ENCODE measurements around the gene HPCAL1. TPM values are rescaled to one million over a fixed set of nuclear protein-coding genes. Genes with fewer than 3 reads are reported as not detected.
"Not testable (repeated sequence)": the region's sequence is repeated elsewhere in the genome, so short reads cannot be mapped to it uniquely, and the experiment has no call there.

The HPCAL1 gene
- total RNA-seq, 4 donors from 2014 or later = 11.1 to 122 (median 48.9) TPM

DNA sequence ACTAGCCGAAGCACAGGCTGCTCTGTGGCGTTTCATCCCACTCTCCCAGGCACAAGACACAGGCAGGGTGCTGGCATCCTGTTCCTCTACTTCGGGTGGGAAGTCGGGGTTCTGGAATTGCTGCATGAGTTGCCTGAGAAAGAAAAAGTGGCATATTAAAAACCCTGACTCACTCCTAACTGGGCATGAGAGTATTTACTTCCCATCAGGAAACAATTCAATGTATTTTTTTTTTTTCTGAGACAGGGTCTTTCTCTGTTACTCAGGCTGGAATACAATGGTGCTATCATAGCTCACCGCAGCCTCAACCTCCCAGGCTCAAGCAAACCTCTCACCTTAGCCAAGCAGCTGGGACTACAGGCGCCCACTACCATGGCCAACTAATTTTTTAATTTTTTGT lies 138.0 kb downstream of the HPCAL1 start:
- Histone ChIP-seq H3K36me3 (no peaks in the 10 kb centered on the region), H3K4me1 (no peaks in the 10 kb centered on the region), H3K9me3 (no peaks in the 10 kb centered on the region), H3K27ac (no peak overlapping the region), H3K27me3 (no peaks in the 10 kb centered on the region), H3K4me3 (no peak overlapping the region)
- no peak for DNase-seq
- intact Hi-C loops (cut with DNase I; ENCODE audit: low total_unique reads) = no loop called here
- TF ChIP-seq, protein P1, sequence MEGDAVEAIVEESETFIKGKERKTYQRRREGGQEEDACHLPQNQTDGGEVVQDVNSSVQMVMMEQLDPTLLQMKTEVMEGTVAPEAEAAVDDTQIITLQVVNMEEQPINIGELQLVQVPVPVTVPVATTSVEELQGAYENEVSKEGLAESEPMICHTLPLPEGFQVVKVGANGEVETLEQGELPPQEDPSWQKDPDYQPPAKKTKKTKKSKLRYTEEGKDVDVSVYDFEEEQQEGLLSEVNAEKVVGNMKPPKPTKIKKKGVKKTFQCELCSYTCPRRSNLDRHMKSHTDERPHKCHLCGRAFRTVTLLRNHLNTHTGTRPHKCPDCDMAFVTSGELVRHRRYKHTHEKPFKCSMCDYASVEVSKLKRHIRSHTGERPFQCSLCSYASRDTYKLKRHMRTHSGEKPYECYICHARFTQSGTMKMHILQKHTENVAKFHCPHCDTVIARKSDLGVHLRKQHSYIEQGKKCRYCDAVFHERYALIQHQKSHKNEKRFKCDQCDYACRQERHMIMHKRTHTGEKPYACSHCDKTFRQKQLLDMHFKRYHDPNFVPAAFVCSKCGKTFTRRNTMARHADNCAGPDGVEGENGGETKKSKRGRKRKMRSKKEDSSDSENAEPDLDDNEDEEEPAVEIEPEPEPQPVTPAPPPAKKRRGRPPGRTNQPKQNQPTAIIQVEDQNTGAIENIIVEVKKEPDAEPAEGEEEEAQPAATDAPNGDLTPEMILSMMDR (IDR thresholded peaks at IDR 0.05) = no peak
- TF ChIP-seq POLR2A (IDR thresholded peaks at IDR 0.05) = no peak

DNA sequence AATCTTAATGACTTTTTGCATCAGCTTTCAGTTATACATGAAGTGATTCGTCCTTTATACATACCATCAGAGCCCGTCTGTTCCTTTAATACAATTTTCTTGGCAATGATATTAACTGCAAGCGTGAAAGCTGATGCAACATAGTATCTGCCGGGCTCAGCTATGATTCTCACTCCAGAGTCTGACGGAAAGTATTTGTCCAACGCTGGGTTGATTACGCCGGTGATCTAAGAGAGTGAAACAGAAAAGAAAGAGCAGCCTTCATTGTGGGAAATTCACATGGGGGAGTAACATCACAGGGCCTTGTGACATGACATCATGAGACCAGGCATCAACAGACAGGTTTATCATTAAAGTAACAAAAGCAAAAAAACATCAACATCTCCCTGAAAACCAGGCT lies 139.2 kb downstream of the HPCAL1 start:
- DNase-seq = no peak
- no peaks in the 10 kb centered on the region for H3K9me3 ChIP-seq
- H3K27me3 ChIP-seq = no peaks in the 10 kb centered on the region
- TF ChIP-seq POLR2A (IDR thresholded peaks at IDR 0.05) = no peak
- TF ChIP-seq, protein P1 (IDR thresholded peaks at IDR 0.05) = no peak
- peaks cover 0 to 3% of the 10 kb centered on the region in 2 donors for H3K4me1 ChIP-seq
- H3K36me3 ChIP-seq = no peaks in the 10 kb centered on the region
- H3K4me3 ChIP-seq = no peak overlapping the region
- intact Hi-C loops (cut with DNase I; ENCODE audit: low total_unique reads) = no loop called here
- no peak overlapping the region for H3K27ac ChIP-seq

DNA sequence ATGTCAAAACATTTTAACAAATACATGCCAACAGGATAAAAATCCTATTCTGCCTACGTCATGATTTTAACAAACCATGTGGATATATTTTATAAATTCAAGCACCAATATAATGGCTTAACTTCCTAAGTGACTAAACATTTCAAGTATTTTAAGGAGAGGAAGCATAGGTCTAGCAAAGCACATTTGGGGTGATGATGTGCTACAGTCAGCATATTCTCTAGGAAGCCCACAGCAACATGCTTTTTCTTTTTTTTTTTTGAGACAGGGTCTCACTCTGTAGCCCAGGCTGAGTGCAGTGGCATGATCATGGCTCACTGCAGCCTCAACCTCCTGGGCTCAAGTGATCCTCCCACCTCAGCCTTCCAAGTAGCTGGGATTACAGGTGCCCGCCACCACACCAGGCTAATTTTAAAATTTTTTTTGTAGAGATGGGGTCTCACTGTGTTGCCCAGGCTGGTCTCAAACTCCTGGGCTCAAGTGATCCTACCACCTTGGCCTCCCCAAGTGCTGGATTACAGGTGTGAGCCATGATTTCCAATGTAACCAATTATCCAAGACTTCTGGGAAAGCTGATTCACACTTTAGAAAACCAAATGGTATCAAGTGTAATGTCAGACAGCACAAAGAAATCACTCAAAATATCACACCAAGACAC lies 139.9 kb downstream of the HPCAL1 start:
- H3K36me3 ChIP-seq; H3K4me3 ChIP-seq; H3K27me3 ChIP-seq; intact Hi-C loops (cut with DNase I; ENCODE audit: low total_unique reads); DNase-seq; H3K9me3 ChIP-seq; H3K27ac ChIP-seq; H3K4me1 ChIP-seq: not testable (repeated sequence)

- Histone ChIP-seq H3K36me3 (no peaks in the 10 kb centered on the region), H3K4me3 (no peak overlapping the region), H3K9me3 (no peaks in the 10 kb centered on the region), H3K27ac (no peak overlapping the region), H3K4me1 (peaks cover 0 to 10% of the 10 kb centered on the region in 2 donors), H3K27me3 (no peaks in the 10 kb centered on the region)
- no peak for DNase-seq
- intact Hi-C loops (cut with DNase I; ENCODE audit: low total_unique reads) = no loop called here
- TF ChIP-seq, protein P1 (IDR thresholded peaks at IDR 0.05) = no peak
- TF ChIP-seq POLR2A (IDR thresholded peaks at IDR 0.05) = no peak
These were observed 141.8 kb downstream of the HPCAL1 start for GRCh38 chr2:10444463-10444862.

- H3K4me3 ChIP-seq = no peak overlapping the region
- no peak for DNase-seq
- intact Hi-C loops (cut with DNase I; ENCODE audit: low total_unique reads) = no loop called here
- no peaks in the 10 kb centered on the region for H3K36me3 ChIP-seq
- no peaks in the 10 kb centered on the region for H3K9me3 ChIP-seq
- H3K27me3 ChIP-seq = no peaks in the 10 kb centered on the region
- H3K27ac ChIP-seq = no peak overlapping the region
- TF ChIP-seq, protein P1 (IDR thresholded peaks at IDR 0.05) = no peak
- TF ChIP-seq POLR2A (IDR thresholded peaks at IDR 0.05) = no peak
- peaks cover 0 to 12% of the 10 kb centered on the region in 2 donors for H3K4me1 ChIP-seq
These were observed 143.9 kb downstream of the HPCAL1 start for GRCh38 chr2:10446631-10447030.
